Occipital lobe (tissue), 2 donors: Measurements from ENCODE around the gene INSYN1. TPM values are rescaled to one million over a fixed set of nuclear protein-coding genes. Genes with fewer than 3 reads are reported as not detected.
"Not testable (repeated sequence)": the region's sequence is repeated elsewhere in the genome, so short reads cannot be mapped to it uniquely, and the experiment has no call there.

Source experiments
- DNase-seq: peaks from one replicate; lab custom pipeline; 2025; lab: John Stamatoyannopoulos, UW
- total RNA-seq: library from RNA; depleted of rRNA; stranded (reverse); fragments of >200 nt; gene quantifications from one replicate; pipeline ENCODE4 v1.2.3, GENCODE V29; 2014

Gene INSYN1
- total RNA-seq, 1 donor from 2014 or later: 30.1 TPM

GRCh38 chr15:73714695-73715301, 38.4 kb downstream of the INSYN1 start:
- DNase-seq: no peak

DNA sequence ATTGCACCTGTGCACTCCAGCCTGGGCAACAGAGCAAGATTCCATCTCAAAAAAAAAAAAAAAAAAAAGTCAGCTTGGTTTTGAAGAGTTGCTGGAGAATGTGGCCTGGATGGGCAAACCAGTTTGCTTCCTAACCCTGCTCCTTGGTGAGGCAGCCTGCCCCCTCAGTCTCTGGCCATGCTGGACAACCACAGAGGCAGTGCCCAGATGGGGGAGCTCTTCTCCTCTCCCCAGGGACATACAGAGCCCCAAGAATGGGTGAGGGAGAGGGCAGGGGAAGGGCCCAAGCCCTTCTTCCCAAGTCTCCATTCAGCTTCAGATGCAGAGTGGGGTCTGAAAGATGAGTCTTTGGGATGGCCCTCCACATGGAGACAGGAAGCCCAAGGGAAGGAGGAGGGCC, 41.0 kb downstream of the INSYN1 start:
- no peak for DNase-seq

DNA sequence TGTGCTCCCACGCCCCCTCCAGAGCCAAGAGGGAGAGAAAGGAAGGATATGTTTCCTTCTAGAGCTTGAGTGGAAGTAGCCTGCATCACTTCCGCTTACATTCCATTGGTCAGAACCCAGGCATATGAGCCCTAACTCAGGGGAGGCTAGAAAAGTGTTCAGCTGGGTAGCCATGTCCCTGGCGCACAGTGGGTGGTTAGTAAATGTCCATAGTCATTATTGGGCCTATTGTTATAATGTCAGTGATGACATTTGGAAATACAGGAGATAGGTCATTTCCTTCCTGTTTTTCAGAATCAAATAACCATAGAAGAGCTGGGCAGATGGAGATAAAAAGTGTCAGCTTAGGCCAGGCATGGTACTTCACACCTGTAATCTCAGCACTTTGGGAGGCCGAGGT, 41.6 kb downstream of the INSYN1 start:
- DNase-seq: no peak

DNA sequence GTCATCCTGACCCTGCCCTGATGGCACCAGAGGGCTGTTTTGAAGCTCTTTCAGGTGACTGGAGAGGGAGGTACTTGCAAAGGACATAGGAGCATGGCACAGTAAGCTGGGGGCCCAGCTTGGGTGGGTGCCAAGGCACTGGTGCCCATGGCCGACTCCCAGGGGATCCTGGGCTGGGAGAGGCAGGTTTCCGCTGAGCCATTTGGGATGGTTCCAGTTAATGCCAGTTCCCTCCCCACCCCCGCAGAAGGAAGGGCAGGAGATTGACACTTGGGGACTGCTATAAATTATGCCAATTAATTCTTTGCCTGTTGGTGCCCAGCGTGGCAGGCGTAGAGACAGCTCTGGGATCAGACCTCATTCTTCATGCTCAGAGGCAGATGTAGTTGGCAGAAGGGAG, 42.8 kb downstream of the INSYN1 start:
- no peak for DNase-seq

DNA sequence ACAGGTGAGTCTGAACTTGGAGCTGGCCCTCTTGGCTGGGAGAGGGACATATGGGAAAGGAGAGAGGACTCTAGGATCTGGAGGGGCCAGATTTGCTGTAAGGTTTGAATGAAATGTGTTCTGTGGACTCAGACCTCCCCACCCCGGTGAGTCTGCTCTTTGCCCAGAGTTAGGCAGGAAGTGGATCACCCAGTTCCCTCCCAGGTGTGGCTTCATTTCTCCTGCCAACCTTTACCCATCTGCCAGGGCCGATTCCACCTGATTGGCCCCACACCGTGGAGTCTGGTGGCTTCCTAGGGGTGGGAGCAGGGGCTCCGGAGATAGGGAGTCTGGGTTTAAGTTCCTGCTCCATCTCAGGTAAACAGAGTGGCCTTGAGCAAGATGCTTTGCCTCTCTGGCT, 43.5 kb downstream of the INSYN1 start:
- DNase-seq: no peak

- DNase-seq: no peak
Measured at GRCh38 chr15:73709241-73709640, 43.9 kb downstream of the INSYN1 start.

DNA sequence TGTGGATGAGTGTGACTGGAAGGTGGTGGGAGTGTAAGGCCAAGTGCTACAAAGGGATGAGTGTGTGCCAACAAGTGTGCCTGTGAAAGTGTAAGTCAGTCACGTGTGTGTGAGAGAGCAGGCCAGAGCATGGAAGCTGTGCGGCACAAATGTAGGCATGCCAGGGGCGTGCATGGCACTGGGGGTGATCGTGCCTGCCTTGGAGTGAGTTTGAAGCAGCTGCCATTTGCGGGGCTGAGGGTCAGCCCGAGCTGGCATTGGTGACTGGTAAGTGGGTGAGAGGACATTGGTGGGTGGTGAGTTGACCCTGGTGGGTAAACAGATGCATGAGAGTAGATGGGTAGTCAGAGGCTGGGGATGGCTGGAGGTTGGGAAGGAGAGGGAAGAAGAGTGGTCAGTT, 44.5 kb downstream of the INSYN1 start:
- DNase-seq: no peak

DNA sequence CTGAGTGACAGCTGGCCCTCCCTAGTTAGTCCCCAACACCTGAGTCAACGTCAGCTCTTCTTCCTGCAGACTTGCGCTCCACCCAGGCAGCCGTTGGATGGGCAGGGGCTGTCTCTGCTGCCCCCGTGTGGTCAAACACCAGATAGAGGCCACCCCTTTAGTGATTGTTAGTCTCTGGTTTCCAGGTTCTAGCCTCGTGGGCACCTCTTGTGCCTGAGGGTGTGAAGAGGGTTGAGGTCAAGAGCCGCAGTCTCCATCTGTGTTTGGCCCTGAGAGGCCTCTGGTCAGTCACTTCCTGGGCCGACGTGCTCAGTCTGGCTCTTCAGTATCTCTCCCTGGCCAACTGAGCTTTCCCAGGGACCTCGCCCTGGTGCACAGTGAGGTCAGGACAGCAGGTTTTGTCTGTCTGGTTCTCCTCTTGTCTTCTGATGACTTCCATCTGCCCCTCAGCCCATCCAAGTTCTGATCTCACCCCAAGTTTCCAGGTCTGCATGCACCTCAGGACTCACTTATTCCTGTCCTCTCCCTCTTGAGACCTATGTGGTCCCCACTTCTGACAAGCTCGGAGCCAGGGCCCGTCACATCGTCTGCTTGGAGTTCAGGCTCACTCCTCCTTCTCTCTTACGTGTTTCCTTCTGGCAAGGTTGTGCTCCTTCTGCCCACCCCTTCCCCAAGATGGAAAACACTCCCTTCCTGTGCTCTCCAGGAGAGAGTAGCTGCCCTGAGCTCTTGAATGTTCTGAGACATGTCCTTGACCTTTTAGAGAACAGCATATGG, 48.1 kb downstream of the INSYN1 start:
- DNase-seq: peak; percentile 47

DNA sequence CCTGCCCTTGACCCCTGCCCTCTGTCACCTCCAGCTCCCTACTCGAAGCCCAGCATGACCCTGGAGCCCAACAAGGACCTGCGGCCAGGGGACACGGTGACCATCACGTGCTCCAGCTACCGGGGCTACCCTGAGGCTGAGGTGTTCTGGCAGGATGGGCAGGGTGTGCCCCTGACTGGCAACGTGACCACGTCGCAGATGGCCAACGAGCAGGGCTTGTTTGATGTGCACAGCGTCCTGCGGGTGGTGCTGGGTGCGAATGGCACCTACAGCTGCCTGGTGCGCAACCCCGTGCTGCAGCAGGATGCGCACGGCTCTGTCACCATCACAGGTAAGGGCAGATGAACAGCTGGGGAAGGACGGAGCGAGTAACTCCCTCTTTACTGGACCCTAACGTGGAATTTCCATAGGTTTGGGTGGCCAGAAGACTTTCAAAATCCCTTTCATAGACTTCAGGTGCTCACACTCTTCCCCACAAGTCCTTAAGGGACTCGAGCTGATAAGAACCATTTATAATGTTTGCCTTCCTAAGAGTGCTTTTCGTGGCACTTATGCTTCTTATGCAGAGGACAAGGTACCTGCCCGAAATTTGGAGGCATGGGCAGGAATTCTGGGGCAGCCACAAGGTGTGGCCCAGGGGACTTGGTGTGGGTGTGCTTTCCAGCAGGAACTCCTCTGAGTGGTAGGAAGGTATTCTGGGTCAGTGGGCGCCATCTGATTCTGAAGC, 48.8 kb downstream of the INSYN1 start:
- DNase-seq: not testable (repeated sequence)

DNA sequence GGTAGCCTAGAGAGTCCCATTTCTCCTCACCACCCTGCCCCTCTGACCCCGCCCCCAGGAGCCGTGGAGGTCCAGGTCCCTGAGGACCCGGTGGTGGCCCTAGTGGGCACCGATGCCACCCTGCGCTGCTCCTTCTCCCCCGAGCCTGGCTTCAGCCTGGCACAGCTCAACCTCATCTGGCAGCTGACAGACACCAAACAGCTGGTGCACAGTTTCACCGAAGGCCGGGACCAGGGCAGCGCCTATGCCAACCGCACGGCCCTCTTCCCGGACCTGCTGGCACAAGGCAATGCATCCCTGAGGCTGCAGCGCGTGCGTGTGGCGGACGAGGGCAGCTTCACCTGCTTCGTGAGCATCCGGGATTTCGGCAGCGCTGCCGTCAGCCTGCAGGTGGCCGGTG, 49.5 kb downstream of the INSYN1 start:
- DNase-seq: not testable (repeated sequence)

- not testable (repeated sequence) for DNase-seq
Measured at GRCh38 chr15:73702311-73703239, 50.6 kb downstream of the INSYN1 start.

DNA sequence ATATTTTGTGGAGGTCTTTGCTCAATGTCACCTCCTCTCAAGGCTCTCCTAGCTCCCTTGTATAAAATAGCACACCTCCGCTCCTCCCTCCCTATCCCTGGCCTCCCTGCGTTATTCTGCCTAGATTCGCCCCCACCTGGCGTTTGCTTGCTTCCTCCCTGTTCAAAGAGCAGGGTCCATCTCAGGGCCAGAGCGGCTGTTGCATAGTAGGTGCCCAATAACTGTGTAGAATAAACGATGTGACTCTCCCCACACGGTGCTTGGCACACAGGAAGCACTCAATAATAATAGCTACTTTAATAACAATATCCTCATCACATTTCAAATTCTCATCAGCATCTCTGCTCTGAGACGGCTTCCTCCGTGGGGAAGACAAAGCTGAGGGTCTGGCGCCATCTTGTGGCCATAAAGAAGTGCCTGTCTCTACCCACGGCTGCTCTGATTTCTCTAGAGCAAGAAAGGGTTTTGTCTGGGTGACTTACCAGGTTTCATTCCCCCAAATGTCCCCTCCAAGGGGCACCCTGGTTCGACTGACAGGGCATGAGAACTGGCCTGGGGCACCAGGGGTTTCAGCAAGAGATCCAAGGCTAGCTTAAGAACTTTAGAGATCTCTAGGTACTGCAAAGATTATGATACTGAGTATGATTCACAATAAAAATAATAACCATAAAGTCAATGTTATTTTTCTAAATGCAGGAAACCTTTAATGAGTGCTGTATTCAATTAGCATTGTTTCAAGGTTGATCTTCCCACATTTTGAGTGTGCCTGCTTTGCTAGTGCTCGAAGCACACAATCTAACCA, 52.9 kb downstream of the INSYN1 start:
- DNase-seq: peak; percentile 50

GRCh38 chr15:73699249-73700040, 53.7 kb downstream of the INSYN1 start:
- DNase-seq: no peak

DNA sequence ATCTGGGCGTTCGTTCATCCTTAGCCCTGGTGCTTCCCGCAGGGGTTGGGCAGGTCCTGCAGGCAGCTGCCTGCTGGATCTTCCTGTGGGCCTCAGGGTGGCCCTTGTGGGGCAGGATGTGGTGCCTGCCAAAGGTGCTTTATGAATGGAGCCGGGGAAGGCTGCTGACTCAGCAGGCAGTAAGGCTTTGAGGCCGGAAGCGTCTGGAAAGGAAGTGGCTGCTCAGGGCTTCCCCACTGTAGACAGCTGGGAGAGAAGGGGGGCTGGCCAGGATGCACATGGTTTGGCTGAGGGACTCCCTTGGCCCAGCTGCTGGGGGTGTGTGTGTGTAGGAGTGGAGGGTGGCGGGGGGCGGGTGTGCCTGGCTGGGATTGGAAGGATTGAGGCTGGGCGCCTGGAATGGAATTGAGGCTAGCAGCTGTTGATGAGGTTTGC, 56.1 kb downstream of the INSYN1 start:
- peak; percentile 65 for DNase-seq

GRCh38 chr15:73696641-73697001, 56.5 kb downstream of the INSYN1 start:
- no peak for DNase-seq

DNA sequence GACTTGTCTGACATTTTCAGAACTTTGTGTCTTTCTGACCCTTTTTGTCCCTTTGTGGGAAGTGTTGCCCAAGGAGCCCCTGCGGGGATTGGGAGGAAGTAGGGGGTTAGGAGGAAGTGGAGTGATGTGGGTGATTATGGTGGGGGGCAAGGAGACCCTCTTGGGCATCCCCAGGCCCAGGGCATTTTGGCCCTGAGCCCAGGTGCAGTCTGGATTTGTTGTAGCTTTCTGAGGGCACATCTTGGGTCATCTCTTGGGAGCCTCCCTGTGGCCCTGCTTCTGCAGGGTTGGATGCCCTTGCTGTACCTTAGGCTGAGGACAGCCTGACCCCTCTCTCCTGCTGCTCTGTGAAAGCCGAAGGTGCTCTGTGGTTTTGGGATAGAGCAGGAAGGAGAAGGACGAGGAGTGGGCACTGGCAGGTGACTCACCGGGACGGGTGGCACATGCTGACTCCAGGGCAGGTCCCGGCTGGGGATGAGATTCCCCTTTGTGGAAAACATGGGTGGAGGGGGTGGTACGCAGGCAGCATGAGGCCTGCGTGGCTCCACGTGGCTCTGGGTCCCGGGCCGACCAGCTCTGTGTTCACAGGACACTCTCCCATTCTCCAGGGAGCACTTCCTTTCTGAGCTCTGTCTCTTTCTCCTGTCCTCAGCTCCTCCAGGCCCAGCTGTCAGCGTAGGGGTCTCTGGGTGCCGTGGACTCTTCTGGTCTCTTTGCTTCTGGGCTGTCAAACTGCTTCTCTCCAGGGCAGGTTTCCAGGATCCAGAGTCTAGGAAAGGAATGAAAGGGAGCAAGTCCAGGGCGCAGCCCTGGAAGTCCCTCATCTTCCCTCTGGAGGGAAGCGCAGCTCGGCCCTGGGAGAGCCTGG, 57.1 kb downstream of the INSYN1 start:
- DNase-seq: no peak

- no peak for DNase-seq
Measured at GRCh38 chr15:73694419-73694818, 58.7 kb downstream of the INSYN1 start.

DNA sequence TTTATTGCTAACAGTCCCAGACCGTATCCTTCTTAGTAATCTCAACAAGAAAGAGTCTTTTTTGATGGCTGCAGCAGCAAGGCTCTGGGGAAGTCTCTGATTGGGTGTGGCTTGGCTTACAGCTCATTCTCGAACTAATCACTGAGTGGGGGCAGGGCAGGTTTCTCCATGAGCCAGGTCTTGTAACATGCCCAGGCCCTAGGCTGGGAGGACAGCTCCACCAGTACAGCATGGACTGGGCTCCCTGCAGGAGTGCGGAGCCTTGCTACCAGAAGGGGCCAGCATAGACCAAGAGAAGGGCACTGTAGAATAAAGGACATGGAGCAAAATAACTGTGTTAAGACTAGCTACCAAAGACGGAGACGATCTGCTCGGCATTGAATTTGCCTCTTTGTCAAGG, 61.8 kb downstream of the INSYN1 start:
- DNase-seq: no peak

GRCh38 chr15:73688455-73688854, 64.7 kb downstream of the INSYN1 start:
- no peak for DNase-seq
